GM12801 (cell line): ENCODE data around the gene GAA.

Source experiments
- CTCF ChIP-seq: IDR thresholded peaks from one replicate; pipeline ENCODE4 v1.5.1; 2011; ENCODE audit warnings: control low read depth; ENCODE audit not compliant: insufficient read length; ENCODE audit errors: extremely low read depth

Gene GAA

DNA sequence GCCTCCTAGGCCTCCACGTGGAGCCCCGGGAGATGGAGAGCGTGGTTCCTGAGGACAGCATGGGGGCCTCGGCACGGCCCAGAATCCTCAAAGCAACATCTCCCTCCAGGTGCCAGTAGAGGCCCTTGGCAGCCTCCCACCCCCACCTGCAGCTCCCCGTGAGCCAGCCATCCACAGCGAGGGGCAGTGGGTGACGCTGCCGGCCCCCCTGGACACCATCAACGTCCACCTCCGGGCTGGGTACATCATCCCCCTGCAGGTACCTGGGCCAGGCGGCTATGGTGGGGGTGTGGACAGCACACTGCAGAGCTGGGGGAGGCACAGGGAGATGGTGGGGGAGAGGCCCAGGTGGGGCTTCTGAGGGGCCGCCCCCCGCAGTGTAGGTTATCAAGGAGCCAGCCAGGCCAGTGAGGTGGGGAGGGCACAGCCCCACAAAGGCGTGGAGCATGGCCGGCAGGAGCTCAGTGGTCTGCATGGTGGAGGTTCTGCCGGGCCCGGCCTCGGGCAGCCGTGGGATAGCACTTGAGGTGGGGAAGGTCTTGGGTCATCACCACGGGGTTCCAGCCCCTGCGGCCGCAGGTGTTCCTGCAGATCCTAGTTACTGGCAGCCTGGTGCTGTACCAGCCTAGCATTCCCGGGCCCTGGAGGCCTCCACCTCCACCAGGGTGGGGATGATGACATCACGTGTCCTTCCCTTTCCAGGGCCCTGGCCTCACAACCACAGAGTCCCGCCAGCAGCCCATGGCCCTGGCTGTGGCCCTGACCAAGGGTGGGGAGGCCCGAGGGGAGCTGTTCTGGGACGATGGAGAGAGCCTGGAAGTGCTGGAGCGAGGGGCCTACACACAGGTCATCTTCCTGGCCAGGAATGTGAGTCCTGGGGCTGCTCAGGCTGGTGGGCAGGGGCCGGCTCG is 16.4 kb downstream of the GAA start:
- no peak for TF ChIP-seq CTCF

GRCh38 chr17:80118601-80119270 is 17.4 kb downstream of the GAA start:
- TF ChIP-seq CTCF = no peak

- TF ChIP-seq CTCF = no peak
Measured at GRCh38 chr17:80119271-80119791, 17.9 kb downstream of the GAA start.

DNA sequence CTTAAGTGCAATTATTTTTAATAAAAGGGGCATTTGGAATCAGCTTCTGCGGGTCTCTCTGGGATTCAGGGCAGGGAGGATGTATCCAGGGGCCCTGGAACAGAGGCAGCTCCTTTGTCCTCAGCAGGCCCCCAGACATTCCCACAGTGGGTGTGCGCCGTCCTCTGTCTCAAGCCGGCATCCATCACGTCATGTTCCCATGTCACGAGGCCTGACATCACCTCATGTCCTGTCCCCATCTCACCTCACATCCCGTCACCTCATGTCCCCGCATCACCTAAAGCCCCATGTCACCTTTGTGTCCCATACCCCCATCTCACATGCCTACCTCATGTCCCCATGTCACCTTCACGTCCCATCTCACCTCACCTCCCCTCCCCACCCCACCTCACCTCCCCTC is 18.5 kb downstream of the GAA start:
- no peak for TF ChIP-seq CTCF

DNA sequence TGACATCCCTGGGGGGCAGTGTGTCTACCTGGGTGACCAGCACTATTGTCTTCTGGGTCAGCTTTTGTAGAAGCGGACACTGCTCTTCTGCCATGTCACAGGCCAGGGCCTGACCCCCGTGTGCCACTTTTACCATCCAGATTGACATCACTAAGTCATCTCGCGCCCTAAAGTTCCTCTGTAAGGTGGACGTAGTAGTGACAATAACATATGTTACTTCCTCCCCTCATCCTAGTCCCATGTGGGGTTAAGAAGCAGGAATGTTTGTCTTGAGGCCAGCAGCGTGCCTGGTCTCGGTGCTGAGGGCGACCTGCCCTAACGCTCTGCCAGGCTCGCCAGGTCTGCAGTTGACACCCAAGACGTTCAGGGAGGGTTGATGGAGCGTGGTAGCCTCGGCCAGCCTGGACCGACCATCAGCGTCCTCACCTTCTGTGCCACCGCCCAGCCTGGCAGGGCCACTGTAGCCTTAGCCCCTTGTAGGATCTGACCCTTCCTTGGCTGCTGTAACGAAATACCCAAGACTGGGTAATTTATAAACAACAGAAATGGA is 20.7 kb downstream of the GAA start:
- TF ChIP-seq CTCF = no peak

GRCh38 chr17:80122926-80123505 is 21.6 kb downstream of the GAA start:
- no peak for TF ChIP-seq CTCF

DNA sequence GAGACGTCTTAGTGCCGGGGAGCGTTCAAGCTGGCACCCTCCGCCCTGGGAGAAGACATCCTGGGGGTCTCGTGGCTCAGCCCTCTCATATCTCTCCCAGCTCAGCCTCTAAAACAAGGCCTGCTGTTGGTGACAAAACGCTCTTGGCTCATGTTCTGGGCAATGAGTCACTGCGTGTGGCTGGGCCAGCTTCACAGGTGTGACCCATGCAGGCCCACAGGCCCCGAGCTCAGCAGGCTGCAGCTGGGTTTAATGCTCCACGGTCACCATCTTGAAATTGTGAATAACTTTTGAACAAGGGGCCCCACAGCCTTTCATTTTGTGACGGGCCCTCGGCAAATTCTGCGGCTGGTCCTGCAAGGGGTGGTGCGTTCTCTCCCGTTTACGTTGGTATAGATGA is 22.4 kb downstream of the GAA start:
- TF ChIP-seq CTCF = no peak
